Muscle of arm (tissue), 12 donors: ENCODE results near the gene CASTOR2. TPM values are rescaled to one million over a fixed set of nuclear protein-coding genes. Genes with fewer than 3 reads are reported as not detected.
A peak's percentile ranks its signal among the peaks of the same experiment; 100 is the strongest.
"Not testable (repeated sequence)": the region's sequence is repeated elsewhere in the genome, so short reads cannot be mapped to it uniquely, and the experiment has no call there.

Source experiments
- DNase-seq: peaks from one replicate; pipeline ENCODE4 v3.0.0-alpha.2; 2013
- polyA plus RNA-seq, 12 donors: library from polyadenylated mRNA; unstranded; fragments of 120-200 nt; gene quantifications; one replicate each; pipeline ENCODE4 v1.2.1, GENCODE V29; 2013; ENCODE audit not compliant: insufficient read length in 12 of 12

The CASTOR2 gene
- polyA plus RNA-seq, 12 donors, result 7.5 to 27.0 (median 12.9) TPM; not detected in 1

DNA sequence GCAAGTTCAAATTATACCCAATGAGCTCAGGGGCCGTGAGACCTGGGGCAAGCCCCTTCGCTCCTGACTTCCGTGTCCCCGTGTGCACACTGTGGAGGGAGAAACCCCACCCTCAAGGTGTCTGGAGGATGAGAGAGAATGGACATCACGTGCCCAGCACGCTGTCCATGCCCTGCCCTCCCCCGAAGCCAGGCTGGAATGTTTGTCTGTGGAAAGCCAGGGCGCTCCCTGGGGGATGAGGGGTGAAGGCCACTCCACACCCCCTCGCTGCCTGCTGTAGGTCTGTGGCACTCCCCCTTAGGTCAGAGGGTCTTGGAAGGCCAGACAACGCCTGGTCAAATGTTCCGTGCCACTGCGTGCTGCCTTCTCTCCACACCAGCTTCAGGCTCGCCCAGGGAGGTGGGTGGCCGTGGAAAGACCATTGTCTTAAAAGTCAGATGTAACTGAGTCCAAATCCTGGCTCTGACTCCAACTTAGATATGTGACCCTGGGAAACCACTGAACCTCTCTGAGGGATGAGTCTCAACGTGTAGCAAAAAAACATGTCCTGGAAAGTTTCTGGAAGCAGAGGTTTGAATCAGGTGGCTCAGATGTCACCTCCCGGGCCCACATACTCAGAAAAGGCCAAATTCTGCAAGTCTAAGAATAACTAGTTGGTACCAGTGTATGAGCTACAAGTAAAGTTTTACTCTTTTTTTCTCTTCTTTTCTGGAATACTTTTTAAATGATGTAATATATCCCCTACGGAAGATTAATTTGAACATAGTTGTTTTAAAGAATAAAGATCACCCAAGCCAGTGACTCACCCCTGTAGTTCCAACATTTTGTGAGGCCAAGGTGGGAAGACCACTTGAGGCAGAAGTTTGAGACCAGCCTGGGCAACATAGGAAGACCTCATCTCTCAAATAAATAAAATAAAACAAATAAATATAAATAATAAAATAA lies 84.2 kb downstream of the CASTOR2 start:
- no peak for DNase-seq

DNA sequence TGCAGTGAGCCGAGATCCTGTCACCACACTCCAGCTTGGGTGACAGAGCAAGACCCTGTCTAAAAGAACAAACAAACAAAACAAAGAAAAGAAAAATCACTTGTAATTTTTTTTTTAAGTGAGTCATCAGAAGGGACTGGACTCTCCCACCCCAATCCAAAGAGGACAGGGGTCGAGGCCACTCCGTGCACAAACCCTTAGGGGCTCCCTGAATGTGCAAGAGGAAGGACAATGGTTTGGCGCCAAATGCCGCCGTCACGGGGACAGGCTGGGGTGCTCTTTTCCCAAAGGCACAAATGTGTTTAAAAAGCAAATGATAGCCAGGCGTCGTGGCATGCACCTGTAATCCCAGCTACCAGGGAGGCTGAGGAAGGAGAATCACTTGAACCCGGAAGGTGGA lies 85.3 kb downstream of the CASTOR2 start:
- DNase-seq, result no peak

DNA sequence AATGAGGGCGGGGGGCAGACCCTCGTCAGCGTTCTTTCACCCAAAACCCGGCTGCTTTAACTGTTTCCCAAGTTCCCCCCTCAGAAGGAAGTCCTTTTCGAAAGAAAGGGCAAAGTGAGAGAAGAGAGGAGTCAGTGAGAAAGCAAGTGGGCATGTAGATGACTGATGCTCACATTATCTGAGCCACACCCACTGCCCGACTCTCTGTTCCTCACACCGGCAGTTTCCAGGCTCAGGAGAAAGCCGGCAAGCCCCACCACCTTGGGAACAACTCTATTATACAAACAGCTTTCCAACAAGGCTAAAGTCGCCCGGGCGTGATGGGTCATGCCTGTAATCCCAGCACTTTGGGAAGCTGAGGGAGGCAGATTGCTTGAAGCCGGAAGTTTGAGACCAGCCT lies 86.0 kb downstream of the CASTOR2 start:
- no peak for DNase-seq

DNA sequence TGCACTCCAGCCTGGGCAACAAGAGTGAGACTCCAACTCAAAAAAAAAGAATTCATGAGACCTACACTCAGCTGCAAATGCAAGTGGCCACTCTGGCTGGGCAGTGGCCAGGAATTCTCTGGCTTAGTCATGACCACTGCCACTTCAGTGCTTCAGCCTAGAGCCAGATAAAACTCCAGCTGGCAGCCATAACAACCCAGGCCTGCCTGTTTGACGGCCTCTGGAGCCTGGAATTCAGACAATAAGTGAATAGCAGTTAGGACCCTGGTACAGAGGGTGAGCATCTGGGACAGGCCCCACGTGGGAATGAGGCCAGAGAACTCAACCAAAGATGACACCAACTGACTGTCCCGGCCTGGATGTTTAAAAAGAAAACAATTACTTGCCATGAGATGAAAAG lies 90.2 kb downstream of the CASTOR2 start:
- DNase-seq, result no peak

DNA sequence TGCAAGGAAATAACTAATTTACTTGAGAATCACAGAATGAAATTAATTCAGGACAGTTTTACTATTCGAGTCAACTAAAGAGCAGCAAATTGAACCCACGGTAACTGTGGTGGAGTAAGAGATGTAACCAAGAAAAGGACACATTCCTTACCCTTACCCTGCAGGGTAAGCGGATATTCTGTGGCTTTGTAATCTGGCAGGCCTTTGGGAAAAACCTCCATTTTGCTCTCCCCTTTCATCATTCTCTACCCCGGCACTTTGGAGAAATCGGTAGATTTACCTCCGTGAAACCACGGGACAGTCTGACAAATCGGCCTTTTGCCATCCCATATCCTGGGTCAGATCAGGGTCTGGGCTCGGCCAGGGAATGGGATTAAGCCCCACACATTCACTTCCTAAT lies 90.7 kb downstream of the CASTOR2 start:
- no peak for DNase-seq

DNA sequence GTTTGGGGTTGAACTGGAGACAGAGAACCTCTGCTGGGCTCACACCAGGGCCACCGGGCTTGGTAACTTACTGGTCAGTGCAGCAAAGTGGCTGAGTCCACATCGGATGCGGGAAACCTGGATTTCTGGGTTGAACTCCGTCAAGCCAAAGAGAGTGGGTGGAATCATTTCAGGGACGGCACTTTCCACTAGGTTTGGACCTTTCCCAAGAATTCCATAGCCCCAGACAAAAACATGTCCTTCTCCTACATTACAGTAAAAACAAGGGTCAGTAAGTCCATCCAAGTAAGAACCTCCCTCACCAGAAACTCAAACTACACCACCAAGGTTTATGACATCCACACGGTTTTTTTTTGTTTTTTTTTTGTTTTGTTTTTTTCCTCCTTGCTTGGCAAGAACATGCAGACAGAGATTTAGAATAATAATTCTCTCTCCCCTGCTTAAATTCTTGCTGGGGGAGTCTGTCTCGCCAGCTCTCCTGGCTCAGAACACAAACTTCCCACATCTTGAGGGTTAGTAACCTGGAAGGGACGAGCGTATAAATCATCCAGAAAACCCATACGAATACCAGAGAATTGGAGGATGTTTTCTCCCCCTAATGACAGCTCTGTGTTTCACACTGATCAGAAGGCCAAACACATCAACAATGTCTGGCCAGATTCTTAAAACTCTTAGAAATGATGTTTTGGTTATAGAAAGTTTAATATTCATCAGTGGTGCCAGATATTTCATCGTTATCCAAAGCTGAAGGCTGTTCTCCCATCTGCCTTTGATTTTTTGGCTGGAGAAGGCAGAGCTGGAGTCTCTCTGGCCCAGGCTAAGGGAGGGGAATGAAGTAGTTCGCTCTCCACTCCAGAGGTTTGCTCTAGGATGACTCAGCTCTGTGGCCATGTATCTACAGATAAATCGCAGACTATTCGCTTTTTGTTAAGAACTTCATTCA lies 91.6 kb downstream of the CASTOR2 start:
- peak; percentile 79 for DNase-seq

DNA sequence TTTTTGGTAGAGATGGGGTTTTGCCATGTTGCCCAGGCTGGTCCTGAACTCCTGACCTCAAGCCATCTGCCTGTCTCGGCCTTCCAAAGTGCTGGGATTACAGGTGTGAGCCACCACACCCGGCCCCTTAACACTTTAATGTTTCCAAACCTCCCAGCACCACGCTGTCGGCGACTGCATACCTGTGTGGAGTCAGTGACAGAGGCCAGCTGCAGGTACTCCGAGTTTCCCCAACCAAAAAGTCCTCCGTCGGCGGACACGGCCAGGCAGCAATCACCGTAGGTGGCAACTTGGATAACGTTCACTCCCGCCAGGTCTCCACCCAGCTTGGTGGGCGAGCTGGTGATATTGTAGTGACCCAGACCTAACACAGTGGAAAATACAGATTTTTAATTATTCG lies 93.9 kb downstream of the CASTOR2 start:
- no peak for DNase-seq

DNA sequence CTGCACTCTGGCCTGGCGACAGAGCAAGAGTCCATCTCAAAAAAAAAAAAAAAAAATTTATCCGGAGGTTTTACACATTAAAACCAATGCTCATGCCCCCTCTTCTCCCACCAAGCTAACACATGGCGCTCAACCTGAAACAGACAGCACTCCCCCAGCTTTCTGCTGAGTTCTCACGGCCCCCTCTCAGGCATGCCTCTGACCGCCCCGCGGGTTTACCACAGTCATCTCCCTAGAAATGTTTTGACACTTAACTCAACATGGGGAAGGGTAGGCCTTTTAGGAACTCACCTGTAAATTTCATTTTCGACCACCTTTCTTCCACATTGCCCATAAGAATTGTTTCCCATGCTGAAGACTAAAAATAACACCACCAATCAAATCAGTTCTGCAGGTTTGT lies 99.8 kb downstream of the CASTOR2 start:
- no peak for DNase-seq

DNA sequence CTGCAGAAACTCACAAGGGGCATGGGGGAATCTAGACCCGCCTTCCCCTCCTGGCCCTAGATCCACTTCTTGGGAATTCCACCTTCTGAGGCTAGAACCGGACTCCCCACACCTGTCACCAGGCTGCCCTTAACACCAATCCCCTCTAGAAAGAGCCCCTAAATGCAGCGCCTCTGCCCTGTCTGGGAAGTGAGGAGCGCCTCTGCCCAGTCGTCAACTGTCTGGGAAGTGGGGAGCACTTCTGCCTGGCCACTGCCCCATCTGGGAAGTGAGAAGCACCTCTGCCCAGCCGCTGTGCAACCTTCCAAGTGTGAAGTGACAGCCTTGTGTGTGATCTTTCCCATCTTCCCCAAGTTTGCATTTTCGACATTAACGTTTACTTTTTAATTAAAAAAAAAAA lies 100.3 kb downstream of the CASTOR2 start:
- DNase-seq, result no peak

DNA sequence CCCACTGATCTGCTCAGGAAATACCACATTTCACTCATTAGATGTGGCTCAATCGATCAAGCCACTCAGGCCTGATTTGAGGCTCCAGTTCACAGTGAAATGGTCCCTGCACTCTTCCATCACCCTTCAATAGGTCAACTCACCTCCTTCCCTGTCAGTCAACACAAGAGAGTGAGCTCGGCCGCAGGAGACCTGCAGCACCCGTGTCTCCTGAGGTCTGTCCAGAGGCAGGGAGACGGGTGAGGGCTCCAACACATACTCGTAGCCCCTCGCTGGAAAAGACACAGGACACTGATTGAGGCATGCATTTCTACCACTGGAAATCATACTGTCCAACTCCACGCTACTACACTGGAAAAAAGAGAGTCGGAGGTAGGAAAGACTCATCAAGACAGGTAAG lies 102.0 kb downstream of the CASTOR2 start:
- no peak for DNase-seq

DNA sequence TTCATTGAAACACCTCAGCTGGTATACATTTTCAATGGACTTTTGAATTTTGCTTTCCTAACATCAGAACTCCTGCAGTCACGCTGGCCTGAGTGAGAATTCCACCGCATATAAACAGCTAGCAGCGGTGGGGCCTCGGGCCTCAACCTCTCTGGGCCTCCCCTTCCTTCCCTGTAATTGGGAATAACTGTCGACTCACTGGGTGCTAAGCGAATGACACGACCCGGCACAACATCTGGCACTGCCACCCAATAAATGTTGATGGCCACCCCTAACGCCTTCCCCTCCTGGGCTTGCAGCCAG lies 108.4 kb downstream of the CASTOR2 start:
- DNase-seq, result no peak

DNA sequence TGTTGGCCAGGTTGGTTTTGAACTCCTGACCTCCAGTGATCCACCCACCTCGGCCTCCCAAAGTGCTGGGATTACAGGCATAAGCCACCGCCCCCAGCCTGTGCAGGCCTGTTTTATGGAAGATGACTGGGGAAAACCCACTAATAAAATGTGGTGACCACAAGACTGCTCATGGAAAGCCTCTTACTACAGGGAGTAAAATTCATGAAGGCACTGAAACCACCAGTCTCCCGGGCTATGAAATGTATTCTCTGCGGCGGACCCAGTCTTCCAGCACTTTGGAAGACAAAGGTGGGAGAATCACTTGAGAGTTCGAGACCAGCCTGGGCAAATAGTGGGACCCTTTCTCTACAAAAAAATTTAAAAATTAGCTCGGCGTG lies 109.7 kb downstream of the CASTOR2 start:
- DNase-seq, result not testable (repeated sequence)

Other genes starting within 250 kb of the CASTOR2 start
- 10 to 100 TPM in 1 of 12 donors, 1 to 10 TPM in 7, under 1 TPM in 2, not detected in 2; 0.81 to 11.4 (median 2.0) TPM for gene NCF1, start 190.7 kb upstream of the CASTOR2 start, polyA plus RNA-seq
- 10 to 100 TPM in 10 of 12 donors, 1 to 10 TPM in 1, not detected in 1; 8.9 to 24.6 (median 19.3) TPM for gene GTF2IRD2, start 113.1 kb upstream of the CASTOR2 start, polyA plus RNA-seq
- gene RCC1L, start 109.1 kb downstream of the CASTOR2 start, polyA plus RNA-seq, result 10 to 100 TPM in 11 of 12 donors, not detected in 1; 22.6 to 43.1 (median 33.0) TPM
- gene GTF2IRD2B, start 127.9 kb downstream of the CASTOR2 start, polyA plus RNA-seq, result 10 to 100 TPM in 11 of 12 donors, not detected in 1; 19.2 to 45.4 (median 25.7) TPM